Gastroesophageal sphincter (tissue), 3 donors: ENCODE data around the gene CTSV.

Experiments
- CTCF ChIP-seq, 4 experiments: fragments of 200-600 bp in 2 of 4; fragments of 450-650 bp in 2 of 4; sonication (generic) in 1 of 4; IDR thresholded peaks; one replicate each; pipeline ENCODE4 v1.5.1; 2017 to 2019; ENCODE audit warnings: antibody characterized with exemption in 4 of 4, mild to moderate bottlenecking in 2 of 4, moderate library complexity in 2 of 4
- EP300 ChIP-seq: sonication (generic); formaldehyde crosslinking; IDR thresholded peaks from one replicate; pipeline ENCODE4 v1.6.1; 2017; ENCODE audit warnings: antibody characterized with exemption, mild to moderate bottlenecking
- POLR2AphosphoS5 ChIP-seq: sonication (generic); formaldehyde crosslinking; IDR thresholded peaks from one replicate; pipeline ENCODE4 v1.6.1; 2017; ENCODE audit warnings: antibody characterized with exemption

GRCh38 chr9:97067490-97067889 is 28.5 kb upstream of the CTSV start:
- TF ChIP-seq CTCF (IDR thresholded peaks at IDR 0.05) (no peak), EP300 (no peak), POLR2AphosphoS5 (no peak)
